K562 (cell line): ENCODE data around the gene IFNAR2. TPM values are rescaled to one million over a fixed set of nuclear protein-coding genes. Genes with fewer than 3 reads are reported as not detected.

Experiments
- ASH1L ChIP-seq: fragments of 450-650 bp; IDR thresholded peaks from 2 replicates; pipeline ENCODE4 v1.6.1; 2018; ENCODE audit warnings: borderline replicate concordance, mild to moderate bottlenecking, low read depth; ENCODE audit not compliant: partially characterized antibody
- C11orf30 ChIP-seq: fragments of 450-650 bp; IDR thresholded peaks from 2 replicates; pipeline ENCODE4 v1.6.1; 2016; ENCODE audit warnings: low read depth, mild to moderate bottlenecking
- CREB1 ChIP-seq, 2 experiments: sonication (generic) in 1 of 2; formaldehyde crosslinking in 1 of 2; IDR thresholded peaks; 2 replicates each; pipeline versions ENCODE4 v1.6.1 to v1.8.0; 2012 to 2022; ENCODE audit warnings: inconsistent platforms in 1 of 2, mild to moderate bottlenecking in 1 of 2, missing genetic modification reagents in 1 of 2, moderate library complexity in 1 of 2
- DACH1 ChIP-seq: fragments of 450-650 bp; IDR thresholded peaks from 2 replicates; pipeline ENCODE4 v1.6.1; 2018; ENCODE audit not compliant: partially characterized antibody
- GATA2 ChIP-seq: sonication (generic); formaldehyde crosslinking; IDR thresholded peaks from 2 replicates; pipeline ENCODE4 v1.4.0; 2020; ENCODE audit warnings: mild to moderate bottlenecking, missing genetic modification reagents
- GTF2B ChIP-seq: IDR thresholded peaks from 2 replicates; pipeline ENCODE4 v1.6.1; 2011; ENCODE audit not compliant: insufficient read length; ENCODE audit errors: extremely low read depth
- MCM5 ChIP-seq: fragments of 450-650 bp; IDR thresholded peaks from 2 replicates; pipeline ENCODE4 v1.6.1; 2016; ENCODE audit warnings: low read depth
- MITF ChIP-seq: IDR thresholded peaks from 2 replicates; pipeline ENCODE4 v1.6.1; 2014; ENCODE audit warnings: antibody characterized with exemption
- PTBP1 ChIP-seq: fragments of 200-400 bp; formaldehyde crosslinking; IDR thresholded peaks from 2 replicates; pipeline ENCODE4 v1.6.1; 2017; ENCODE audit warnings: low read depth, low read length
- SAFB ChIP-seq: fragments of 200-400 bp; formaldehyde crosslinking; IDR thresholded peaks from 2 replicates; pipeline ENCODE4 v1.6.1; 2017; ENCODE audit warnings: low read depth, low read length, borderline replicate concordance
- SIX5 ChIP-seq, 2 experiments: IDR thresholded peaks; 2 replicates each; pipeline ENCODE4 v1.6.1; 2011; ENCODE audit warnings: low read length in 2 of 2, borderline replicate concordance in 1 of 2, low read depth in 1 of 2, mild to moderate bottlenecking in 1 of 2, moderate library complexity in 1 of 2; ENCODE audit not compliant: insufficient read depth in 1 of 2
- SMAD3 ChIP-seq: fragments of 450-650 bp; formaldehyde crosslinking; conservative IDR thresholded peaks from 2 replicates; pipeline ENCODE4 v1.4.0; 2020; ENCODE audit warnings: mild to moderate bottlenecking
- SNRNP70 ChIP-seq: fragments of 200-400 bp; formaldehyde crosslinking; optimal IDR thresholded peaks from 2 replicates; pipeline ENCODE3; 2017; ENCODE audit warnings: low read depth, low read length
- SRF ChIP-seq, 2 experiments: fragments of 250-450, 450-650 bp in 1 of 2; sonication (Bioruptor Pico) in 1 of 2; sonication (generic) in 1 of 2; formaldehyde crosslinking; IDR thresholded peaks; 2 replicates each; pipeline versions ENCODE4 v1.5.0 to v1.5.1; 2020 to 2022; ENCODE audit warnings: mild to moderate bottlenecking in 1 of 2, missing genetic modification reagents in 1 of 2
- SRSF1 ChIP-seq: fragments of 200-400 bp; formaldehyde crosslinking; IDR thresholded peaks from 2 replicates; pipeline ENCODE4 v1.6.1; 2017; ENCODE audit warnings: mild to moderate bottlenecking, low read depth, low read length, moderate library complexity
- ZBTB17 ChIP-seq: fragments of 450-650 bp; formaldehyde crosslinking; IDR thresholded peaks from 2 replicates; pipeline ENCODE4 v1.4.0; 2020; ENCODE audit warnings: mild to moderate bottlenecking
- ZBTB49 ChIP-seq: sonication (generic); formaldehyde crosslinking; IDR thresholded peaks from 2 replicates; pipeline ENCODE4 v1.8.0; 2022; ENCODE audit warnings: missing genetic modification reagents, mild to moderate bottlenecking, borderline replicate concordance
- ZNF146 ChIP-seq: IDR thresholded peaks from one replicate; pipeline ENCODE4 v1.6.1; 2018; ENCODE audit warnings: missing compliant biosample characterization; ENCODE audit not compliant: unreplicated experiment
- ZNF263 ChIP-seq: sonication (generic); formaldehyde crosslinking; IDR thresholded peaks from 2 replicates; pipeline ENCODE4 v1.8.0; 2022; ENCODE audit warnings: mild to moderate bottlenecking, missing genetic modification reagents, borderline replicate concordance
- ZNF41 ChIP-seq: fragments of 250-450 bp; sonication (Bioruptor Pico); conservative IDR thresholded peaks from 2 replicates; pipeline ENCODE4 v1.4.0; 2020; ENCODE audit warnings: mild to moderate bottlenecking
- ZNF655 ChIP-seq: fragments of 250-450 bp; sonication (Bioruptor Pico); IDR thresholded peaks from 2 replicates; pipeline ENCODE4 v1.5.0; 2021
- ZNF668 ChIP-seq: fragments of 250-450 bp; sonication (Bioruptor Pico); IDR thresholded peaks from 2 replicates; pipeline ENCODE4 v1.8.0; 2022; ENCODE audit warnings: mild to moderate bottlenecking, inconsistent platforms
- ZSCAN29 ChIP-seq: fragments of 450-650 bp; IDR thresholded peaks from 2 replicates; pipeline ENCODE4 v1.6.1; 2017
- polyA plus RNA-seq, 8 experiments: library from polyadenylated mRNA; depleted of rRNA in 4 of 8; stranded (reverse) in 5 of 8; unstranded in 3 of 8; fragments of >200 nt; fragmentation: Nextera tagmentation in 2 of 8; fragmentation: Illumina TruSeq in 1 of 8; extraction: Ambion mirVana in 2 of 8; extraction: Trizol in 1 of 8; gene quantifications; 2 replicates each; pipeline versions ENCODE4 v1.2.1 to v1.2.3, GENCODE V29; 2011 to 2014; ENCODE audit warnings: inconsistent platforms in 1 of 8, missing spikeins in 1 of 8
- total RNA-seq, 7 experiments: library from RNA; depleted of rRNA in 6 of 7; stranded (reverse); fragments of >200 nt in 6 of 7; fragmentation: Illumina TruSeq in 2 of 7; extraction: Trizol in 2 of 7; gene quantifications; 2 replicates each; pipeline versions ENCODE4 v1.2.1 to v1.2.3, GENCODE V29; 2011 to 2021; ENCODE audit warnings: low replicate concordance in 1 of 7

IFNAR2 gene
- total and polyA plus RNA-seq, 9 of the 15 experiments (the other 6 are each of a cell fraction or from before 2014, with no cell fraction given): 1.7 to 48.3 (median 8.4) TPM

- TF ChIP-seq DACH1: peak; percentile 82
- TF ChIP-seq ZNF668 (CRISPR knock-in tag): no peak
- no peak for TF ChIP-seq ZSCAN29
- TF ChIP-seq SIX5 (IDR thresholded peaks at IDR 0.05; ENCODE audit: borderline replicate concordance in 1 of 2, insufficient read depth in 1 of 2, low read depth in 1 of 2, low read length in 2 of 2): no peak
- TF ChIP-seq PTBP1: no peak
- TF ChIP-seq CREB1 (IDR thresholded peaks at IDR 0.05): no peak
- peak; percentile 34; the same call in 1 of the 2 replicates for TF ChIP-seq CREB1 (CRISPR knock-in tag; IDR thresholded peaks at IDR 0.05)
- no peak for TF ChIP-seq ZNF146 (CRISPR knock-in tag)
- no peak for TF ChIP-seq ZNF655 (CRISPR knock-in tag)
- TF ChIP-seq GTF2B: no peak
- TF ChIP-seq ZNF263 (CRISPR knock-in tag): no peak
- TF ChIP-seq SNRNP70: no peak
- peak; percentile 95 for TF ChIP-seq C11orf30
- TF ChIP-seq SMAD3 (CRISPR knock-in tag): no peak
- no peak for TF ChIP-seq SRF (CRISPR knock-in tag; IDR thresholded peaks at IDR 0.05)
- no peak for TF ChIP-seq MITF
- no peak for TF ChIP-seq ZBTB49 (CRISPR knock-in tag)
- no peak for TF ChIP-seq ASH1L
- no peak for TF ChIP-seq SAFB
- TF ChIP-seq ZNF41: no peak
- TF ChIP-seq GATA2 (CRISPR knock-in tag): no peak
- TF ChIP-seq SRSF1: no peak
- TF ChIP-seq MCM5: no peak
- no peak for TF ChIP-seq ZBTB17
These were observed 30.1 kb upstream of the IFNAR2 start (continued) for GRCh38 chr21:33199516-33200217.
